Measurements from ENCODE around the gene TMEM132A. TPM values are rescaled to one million over a fixed set of nuclear protein-coding genes. Genes with fewer than 3 reads are reported as not detected.

TMEM132A gene
- polyA plus RNA-seq, 1 experiment = 17.9 TPM

Small RNAs within 50 kb of the gene (small RNA-seq; reads per million reads assigned to genes)
- not detected for gene RNU6-933P (ENCODE audit: insufficient read length, low read depth, low replicate concordance)

Other genes starting within 250 kb of the TMEM132A start
- gene MS4A8, start 224.8 kb upstream of the TMEM132A start, polyA plus RNA-seq (2011; rRNA removed) = not detected in 2 replicates
- gene MS4A18, start 199.7 kb upstream of the TMEM132A start, polyA plus RNA-seq (2011; rRNA removed) = not detected in 2 replicates
- not detected in 2 replicates for gene MS4A15, start 167.6 kb upstream of the TMEM132A start, polyA plus RNA-seq (2011; rRNA removed)
- gene MS4A10, start 139.1 kb upstream of the TMEM132A start, polyA plus RNA-seq (2011; rRNA removed) = not detected in 2 replicates
- 12.5 and 21.2 TPM in 2 replicates for gene CCDC86, start 82.3 kb upstream of the TMEM132A start, polyA plus RNA-seq (2011; rRNA removed)
- gene PTGDR2, start 68.5 kb upstream of the TMEM132A start, polyA plus RNA-seq (2011; rRNA removed) = 0.02 TPM in 2 replicates
- gene ZP1, start 56.9 kb upstream of the TMEM132A start, polyA plus RNA-seq (2011; rRNA removed) = 0.36 and 0.67 TPM in 2 replicates
- gene PRPF19, start 17.9 kb upstream of the TMEM132A start, polyA plus RNA-seq (2011; rRNA removed) = 17.6 and 48.6 TPM in 2 replicates
- 46.8 and 70.0 TPM in 2 replicates for gene TMEM109, start 10.3 kb upstream of the TMEM132A start, polyA plus RNA-seq (2011; rRNA removed)
- gene SLC15A3, start 27.7 kb downstream of the TMEM132A start, polyA plus RNA-seq (2011; rRNA removed) = 7.8 and 14.1 TPM in 2 replicates
- not detected in 2 replicates for gene CD6, start 47.2 kb downstream of the TMEM132A start, polyA plus RNA-seq (2011; rRNA removed)
- gene CD5, start 178.0 kb downstream of the TMEM132A start, polyA plus RNA-seq (2011; rRNA removed) = not detected in 2 replicates
- gene VPS37C, start 237.0 kb downstream of the TMEM132A start, polyA plus RNA-seq (2011; rRNA removed) = 8.9 and 17.5 TPM in 2 replicates